OCI-LY1 (cell line): Measurements from ENCODE around the gene ERCC4.

ENCODE experiments used
- H2AFZ ChIP-seq: fragments of 200-600 bp; sonication (generic), shearing (Covaris generic); 2 replicates; pipeline ENCODE4 v1.6.0; 2014; ENCODE audit warnings: antibody characterized with exemption, mild to moderate bottlenecking, low read length
- H3F3A ChIP-seq: fragments of 200-600 bp; sonication (generic), shearing (Covaris generic); 2 replicates; pipeline ENCODE4 v1.6.0; 2014; ENCODE audit warnings: mild to moderate bottlenecking, antibody characterized with exemption, low read length, moderate library complexity; ENCODE audit not compliant: insufficient read depth
- H3K27ac ChIP-seq: fragments of 200-600 bp; sonication (generic); 2 replicates; pipeline ENCODE4 v1.5.1; 2014; ENCODE audit warnings: low read length, mixed run types, mild to moderate bottlenecking, low read depth; ENCODE audit not compliant: poor library complexity, severe bottlenecking
- H3K27me3 ChIP-seq: fragments of 200-600 bp; sonication (generic); 2 replicates; pipeline ENCODE4 v1.6.0; 2014; ENCODE audit warnings: antibody characterized with exemption, mild to moderate bottlenecking, low read length, moderate library complexity; ENCODE audit not compliant: insufficient read depth
- H3K36me3 ChIP-seq: fragments of 200-600 bp; sonication (generic); 2 replicates; pipeline ENCODE4 v1.6.1; 2014; ENCODE audit warnings: mild to moderate bottlenecking, antibody characterized with exemption, low read length, moderate library complexity, mixed read lengths; ENCODE audit not compliant: insufficient read depth
- H3K4me1 ChIP-seq: fragments of 200-600 bp; sonication (generic); 2 replicates; pipeline ENCODE4 v1.5.1; 2014; ENCODE audit warnings: mild to moderate bottlenecking, low read length, moderate library complexity; ENCODE audit not compliant: insufficient read depth, severe bottlenecking
- H3K4me2 ChIP-seq: fragments of 200-600 bp; sonication (generic), shearing (Covaris generic); 2 replicates; pipeline ENCODE4 v1.6.1; 2014; ENCODE audit warnings: low read length
- H3K4me3 ChIP-seq: fragments of 200-600 bp; sonication (generic); 2 replicates; pipeline ENCODE4 v1.5.1; 2014; ENCODE audit warnings: low read length, low read depth, mild to moderate bottlenecking, mixed read lengths; ENCODE audit not compliant: poor library complexity, severe bottlenecking
- H3K79me2 ChIP-seq: fragments of 200-600 bp; shearing (Covaris generic); 2 replicates; pipeline ENCODE4 v1.6.1; 2016; ENCODE audit warnings: mixed run types, low read length, mixed read lengths; ENCODE audit not compliant: insufficient read depth
- H3K9ac ChIP-seq: fragments of 200-600 bp; sonication (generic), shearing (Covaris generic); 2 replicates; pipeline ENCODE4 v1.6.1; 2014; ENCODE audit warnings: mild to moderate bottlenecking, low read length, mixed read lengths
- H3K9me2 ChIP-seq: fragments of 200-600 bp; sonication (generic), shearing (Covaris generic); 2 replicates; pipeline ENCODE4 v1.6.1; 2014; ENCODE audit warnings: low read depth, mild to moderate bottlenecking, low read length, mixed read lengths
- H3K9me3 ChIP-seq: fragments of 200-600 bp; shearing (Covaris generic); 2 replicates; pipeline ENCODE4 v1.6.1; 2014; ENCODE audit warnings: low read length, mixed read lengths
- H4K20me1 ChIP-seq: fragments of 200-600 bp; sonication (generic), shearing (Covaris generic); 2 replicates; pipeline ENCODE4 v1.6.0; 2016; ENCODE audit warnings: mild to moderate bottlenecking, low read length; ENCODE audit not compliant: insufficient read depth
- EZH2 ChIP-seq: fragments of 200-600 bp; sonication (generic), shearing (Covaris generic); IDR thresholded peaks from 2 replicates; pipeline ENCODE4 v1.8.0; 2017; ENCODE audit warnings: borderline replicate concordance, mixed run types, mild to moderate bottlenecking, antibody characterized with exemption, low read length, moderate library complexity, mixed read lengths
- TF ChIP-seq, protein P1 (sequence below): fragments of 200-600 bp; sonication (generic), shearing (Covaris generic); IDR thresholded peaks from 2 replicates; pipeline ENCODE4 v1.5.1; 2017; ENCODE audit warnings: mild to moderate bottlenecking, antibody characterized with exemption, low read length, moderate library complexity, mixed read lengths

Gene ERCC4

DNA sequence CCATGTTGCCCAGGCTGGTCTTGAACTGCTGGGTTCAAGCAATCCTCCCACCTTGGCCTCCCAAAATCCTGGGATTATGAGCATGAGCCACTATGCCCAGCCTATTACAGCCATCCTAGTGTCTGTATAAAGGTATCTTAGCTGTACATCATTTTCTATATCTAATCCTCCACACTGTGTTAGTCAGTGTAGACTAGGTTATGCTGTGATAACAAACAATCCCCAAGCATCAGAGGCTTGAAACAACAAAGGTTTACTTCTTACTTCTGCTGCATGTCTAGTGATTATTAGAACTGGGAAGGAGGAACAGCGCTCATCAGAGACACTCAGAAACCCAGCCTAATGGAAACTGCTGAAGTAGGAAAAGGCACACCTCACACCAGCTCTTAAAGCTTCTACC, 68.1 kb downstream of the ERCC4 start:
- no peak for TF ChIP-seq EZH2
- TF ChIP-seq, protein P1, sequence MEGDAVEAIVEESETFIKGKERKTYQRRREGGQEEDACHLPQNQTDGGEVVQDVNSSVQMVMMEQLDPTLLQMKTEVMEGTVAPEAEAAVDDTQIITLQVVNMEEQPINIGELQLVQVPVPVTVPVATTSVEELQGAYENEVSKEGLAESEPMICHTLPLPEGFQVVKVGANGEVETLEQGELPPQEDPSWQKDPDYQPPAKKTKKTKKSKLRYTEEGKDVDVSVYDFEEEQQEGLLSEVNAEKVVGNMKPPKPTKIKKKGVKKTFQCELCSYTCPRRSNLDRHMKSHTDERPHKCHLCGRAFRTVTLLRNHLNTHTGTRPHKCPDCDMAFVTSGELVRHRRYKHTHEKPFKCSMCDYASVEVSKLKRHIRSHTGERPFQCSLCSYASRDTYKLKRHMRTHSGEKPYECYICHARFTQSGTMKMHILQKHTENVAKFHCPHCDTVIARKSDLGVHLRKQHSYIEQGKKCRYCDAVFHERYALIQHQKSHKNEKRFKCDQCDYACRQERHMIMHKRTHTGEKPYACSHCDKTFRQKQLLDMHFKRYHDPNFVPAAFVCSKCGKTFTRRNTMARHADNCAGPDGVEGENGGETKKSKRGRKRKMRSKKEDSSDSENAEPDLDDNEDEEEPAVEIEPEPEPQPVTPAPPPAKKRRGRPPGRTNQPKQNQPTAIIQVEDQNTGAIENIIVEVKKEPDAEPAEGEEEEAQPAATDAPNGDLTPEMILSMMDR, result no peak

DNA sequence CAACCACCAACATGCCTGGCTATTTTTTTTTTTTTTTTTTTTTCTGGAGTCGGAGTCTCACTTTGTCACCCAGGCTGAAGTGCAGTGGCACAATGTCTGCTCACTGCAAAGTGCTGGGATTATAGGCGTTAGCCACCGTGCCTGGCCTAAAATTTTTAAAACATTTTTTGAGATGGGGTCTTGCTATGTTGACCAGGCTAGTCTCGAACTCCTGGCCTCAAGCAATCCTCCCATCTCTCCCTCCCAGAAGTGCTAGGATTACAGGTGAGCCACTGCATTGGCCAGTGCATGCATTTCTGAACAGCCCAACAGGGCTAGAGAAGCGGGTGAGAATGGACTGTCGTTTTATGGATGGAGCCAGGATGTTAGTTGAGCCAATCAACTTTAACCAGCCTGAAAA, 72.4 kb downstream of the ERCC4 start:
- Histone ChIP-seq H3K4me3 (no peak overlapping the region), H3K4me2 (no peak overlapping the region), H2AFZ (no peak overlapping the region), H3K79me2 (no peaks in the 10 kb centered on the region), H3K36me3 (no peaks in the 10 kb centered on the region), H4K20me1 (no peaks in the 10 kb centered on the region), H3K27ac (no peak overlapping the region), H3K9me3 (no peaks in the 10 kb centered on the region), H3K4me1 (peaks cover 7% of the 10 kb centered on the region), H3K9me2 (no peaks in the 10 kb centered on the region), H3K9ac (no peak overlapping the region), H3F3A (no peaks in the 10 kb centered on the region), H3K27me3 (no peaks in the 10 kb centered on the region)
- TF ChIP-seq EZH2, result no peak
- TF ChIP-seq, protein P1, result no peak

More for the DNA sequence above, 68.1 kb downstream of the ERCC4 start:
- no peaks in the 10 kb centered on the region for H4K20me1 ChIP-seq
- no peak overlapping the region for H3K4me3 ChIP-seq
- H3K9ac ChIP-seq, result no peak overlapping the region
- H2AFZ ChIP-seq, result no peak overlapping the region
- no peaks in the 10 kb centered on the region for H3F3A ChIP-seq
- no peak overlapping the region for H3K4me2 ChIP-seq
- H3K79me2 ChIP-seq, result no peaks in the 10 kb centered on the region
- H3K9me3 ChIP-seq, result no peaks in the 10 kb centered on the region
- H3K27me3 ChIP-seq, result no peaks in the 10 kb centered on the region
- no peaks in the 10 kb centered on the region for H3K9me2 ChIP-seq
- no peak overlapping the region for H3K27ac ChIP-seq
- no peaks in the 10 kb centered on the region for H3K4me1 ChIP-seq
- no peaks in the 10 kb centered on the region for H3K36me3 ChIP-seq

DNA sequence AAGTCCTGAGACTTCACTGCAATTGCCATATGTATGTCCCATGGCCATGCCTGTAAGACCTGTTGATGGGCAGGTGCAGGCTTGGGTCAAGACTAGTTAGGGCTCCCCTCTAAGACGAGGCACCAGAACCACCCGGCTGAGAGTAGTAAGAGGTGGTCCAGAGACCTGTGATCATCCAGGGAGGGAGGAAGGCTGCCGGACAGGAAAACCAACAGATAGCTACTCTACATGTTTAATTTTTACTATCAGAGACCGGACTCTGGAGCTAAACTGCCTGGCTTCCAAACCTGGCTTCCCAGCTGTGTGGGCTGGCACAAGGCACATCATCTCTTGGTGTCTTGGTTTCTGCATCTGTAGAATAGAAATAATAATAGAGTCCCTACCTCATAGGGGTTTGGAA, 73.0 kb downstream of the ERCC4 start:
- no peak overlapping the region for H2AFZ ChIP-seq
- H3K36me3 ChIP-seq, result no peaks in the 10 kb centered on the region
- no peak overlapping the region for H3K4me2 ChIP-seq
- H3K4me1 ChIP-seq, result peaks cover 13% of the 10 kb centered on the region
- H3K79me2 ChIP-seq, result no peaks in the 10 kb centered on the region
- no peak overlapping the region for H3K9ac ChIP-seq
- no peaks in the 10 kb centered on the region for H3F3A ChIP-seq
- H3K4me3 ChIP-seq, result no peak overlapping the region
- TF ChIP-seq, protein P1, result no peak
- no peak for TF ChIP-seq EZH2
- no peak overlapping the region for H3K27ac ChIP-seq
- H4K20me1 ChIP-seq, result no peaks in the 10 kb centered on the region
- H3K9me3 ChIP-seq, result no peaks in the 10 kb centered on the region
- H3K27me3 ChIP-seq, result no peaks in the 10 kb centered on the region
- no peaks in the 10 kb centered on the region for H3K9me2 ChIP-seq
